ENCODE data around the gene ATXN7L2.
A peak's percentile ranks its signal among the peaks of the same experiment; 100 is the strongest.
"Not testable (repeated sequence)": the region's sequence is repeated elsewhere in the genome, so short reads cannot be mapped to it uniquely, and the experiment has no call there.

The ATXN7L2 gene

DNA sequence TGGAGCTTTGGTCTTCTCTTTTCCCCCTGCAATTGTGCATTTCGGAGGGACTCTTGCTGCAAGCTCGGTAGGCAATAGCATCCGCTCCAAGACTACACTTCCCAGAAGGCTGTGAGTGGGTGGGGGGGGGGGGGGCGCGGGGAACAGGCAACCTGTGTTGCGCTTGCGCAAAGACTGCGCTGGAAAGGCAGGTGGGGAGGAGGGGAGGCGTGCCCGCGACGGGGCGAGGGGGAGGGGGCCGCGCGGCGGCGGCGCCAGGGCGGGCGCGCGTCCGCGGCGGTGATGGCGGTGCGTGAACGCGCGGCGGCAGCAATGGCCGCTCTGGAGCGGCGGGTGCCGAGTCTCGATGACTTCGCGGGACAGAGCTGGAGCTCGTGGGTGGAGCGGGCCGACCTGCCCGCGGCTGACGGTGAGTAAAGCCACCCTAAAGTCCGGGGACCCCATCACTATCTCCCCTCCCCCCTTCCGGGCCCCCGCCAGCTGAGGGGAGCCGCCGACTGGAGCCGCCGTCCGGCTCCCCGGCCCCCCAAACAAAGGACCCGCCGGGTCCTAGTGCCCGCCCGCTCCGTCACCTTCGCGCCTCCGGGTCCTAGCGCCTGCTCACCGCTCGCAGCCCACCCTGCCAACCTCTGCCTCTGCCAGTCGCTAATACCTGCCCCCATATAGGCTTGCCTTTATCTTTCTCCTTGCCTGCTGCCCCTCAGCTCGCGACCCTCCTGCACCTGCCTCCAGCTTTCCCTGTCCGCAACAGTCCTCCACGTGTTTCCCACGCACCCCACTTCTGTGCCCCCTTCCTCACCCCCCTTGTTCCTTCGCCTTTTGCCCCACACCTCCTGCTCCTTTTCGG, at the start of gene ATXN7L2:
Gene ATXN7L2 (plus strand): TSS at position 234 of the 847 bp plus-strand sequence. CDS start 49 bp downstream, at position 283.
- DNase-seq (ENCODE audit: low read depth), result peak; percentile 82

- DNase-seq (ENCODE audit: low read depth), result no peak
These were observed 49.2 kb upstream of the ATXN7L2 start for GRCh38 chr1:109434484-109434883.

DNA sequence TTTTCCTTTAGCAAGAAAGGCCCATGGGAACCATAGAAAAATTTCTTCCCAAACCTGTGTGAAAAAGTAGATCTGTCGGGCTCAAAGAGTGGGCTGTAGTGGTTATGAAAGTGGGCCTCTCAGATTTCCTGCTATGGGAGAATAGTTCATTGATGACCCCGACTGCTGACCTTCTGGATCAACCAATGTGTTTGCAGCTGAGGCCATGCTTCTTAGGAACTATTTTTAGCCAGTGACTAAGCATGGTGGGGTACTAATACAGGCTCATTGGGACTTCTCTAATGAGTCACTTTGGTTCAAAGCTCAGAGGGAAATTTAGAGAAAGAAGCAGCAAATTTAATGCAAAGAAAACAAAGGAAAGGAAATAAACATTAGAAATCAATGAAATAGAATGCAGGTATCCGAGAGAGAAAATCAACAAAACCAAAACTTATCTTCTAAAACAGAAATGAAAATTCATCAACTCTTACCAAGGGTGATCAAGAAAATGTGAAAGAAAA, 44.9 kb upstream of the ATXN7L2 start:
- peak; percentile 80 for DNase-seq (ENCODE audit: low read depth)

DNA sequence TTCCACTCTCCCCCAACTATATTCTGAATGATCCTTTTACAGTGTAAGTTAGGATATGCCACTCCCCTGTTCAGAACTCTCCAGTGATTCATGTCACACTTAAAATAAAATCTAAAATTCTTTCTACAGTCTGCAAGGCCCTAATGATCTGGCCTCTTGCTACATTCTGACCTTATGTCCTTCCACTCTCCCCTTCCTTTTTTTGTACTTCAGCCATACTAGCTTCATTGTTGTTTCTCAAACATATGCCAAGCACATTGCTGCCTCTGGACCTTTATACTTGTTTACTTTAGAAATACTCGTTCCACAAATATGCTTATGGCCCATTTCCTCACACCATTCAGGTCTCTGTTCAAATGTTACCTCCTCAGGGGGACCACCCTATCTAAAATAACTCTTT, 42.6 kb upstream of the ATXN7L2 start:
- peak; percentile 1 for DNase-seq (ENCODE audit: low read depth)

DNA sequence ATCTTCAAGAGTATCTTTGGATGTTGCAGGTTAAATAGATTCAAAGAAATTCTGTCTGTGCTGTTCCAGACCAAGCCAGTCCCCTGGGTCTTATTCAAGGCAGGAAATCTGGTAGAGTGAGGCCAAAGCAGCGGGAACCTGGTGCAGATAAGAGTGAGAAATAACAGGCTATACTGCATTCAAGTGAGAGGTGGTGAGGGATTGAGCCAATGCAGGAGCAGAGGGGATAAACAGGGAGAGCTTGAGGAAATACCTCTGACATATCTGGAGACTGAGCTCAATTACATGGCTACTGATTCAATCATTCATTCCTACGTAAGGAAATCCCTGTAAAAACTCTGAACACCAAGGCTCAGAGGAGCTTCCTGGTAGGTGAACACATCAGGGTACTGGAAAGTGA, 40.2 kb upstream of the ATXN7L2 start:
- DNase-seq (ENCODE audit: low read depth), result no peak

GRCh38 chr1:109444346-109444745, 39.4 kb upstream of the ATXN7L2 start:
- peak; percentile 5 for DNase-seq (ENCODE audit: low read depth)

GRCh38 chr1:109445949-109446695, 37.6 kb upstream of the ATXN7L2 start:
- peak; percentile 8 for DNase-seq (ENCODE audit: low read depth)

DNA sequence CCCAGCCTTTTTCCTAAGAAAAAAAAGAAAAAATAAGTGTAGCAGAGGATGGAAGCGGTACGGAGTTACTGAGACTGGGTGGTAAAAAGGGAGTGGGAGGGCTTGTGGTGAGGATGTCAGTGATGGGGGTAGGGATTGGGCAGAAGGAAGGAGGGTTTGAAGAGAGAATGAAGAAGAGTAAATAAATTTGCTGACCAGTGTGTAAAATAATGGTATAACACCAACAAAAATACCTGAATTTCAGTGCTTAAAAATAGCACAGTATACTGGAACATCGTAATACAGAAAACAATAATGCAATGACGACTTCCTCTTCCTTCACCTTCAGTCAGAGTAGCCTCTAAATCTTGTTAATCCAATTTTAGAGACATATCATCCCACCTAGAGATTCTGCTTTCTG, 36.2 kb upstream of the ATXN7L2 start:
- DNase-seq (ENCODE audit: low read depth), result no peak

DNA sequence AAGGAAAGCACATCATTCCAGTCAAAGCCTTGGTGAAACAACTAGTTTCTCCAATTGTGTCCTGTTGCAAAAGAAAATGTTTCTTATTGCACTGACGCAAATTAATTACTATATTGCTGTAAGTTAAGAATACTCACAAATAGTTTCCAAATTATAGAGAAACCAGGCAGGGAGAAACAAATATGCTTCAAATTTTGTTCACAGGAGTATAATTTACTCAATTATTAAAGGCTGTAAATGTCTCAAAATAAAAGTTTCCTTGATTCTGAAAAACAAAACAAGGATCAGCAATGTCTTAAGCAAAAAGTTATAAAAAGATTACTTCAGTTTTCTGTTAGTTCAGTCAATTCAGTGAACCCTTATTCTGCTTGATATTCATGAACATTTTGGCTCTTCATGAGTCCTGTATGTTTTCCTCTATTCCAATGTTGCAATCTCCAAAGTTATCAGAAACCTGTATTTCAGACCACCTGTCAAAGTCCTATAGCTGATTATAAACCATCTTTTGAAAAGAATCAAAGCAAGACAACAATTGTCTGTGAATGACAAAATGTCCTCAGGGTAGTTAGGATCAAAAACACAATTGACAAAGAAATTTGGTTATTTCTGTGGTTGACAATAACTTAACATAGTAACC, 29.1 kb upstream of the ATXN7L2 start:
- DNase-seq (ENCODE audit: low read depth), result peak; percentile 20

DNA sequence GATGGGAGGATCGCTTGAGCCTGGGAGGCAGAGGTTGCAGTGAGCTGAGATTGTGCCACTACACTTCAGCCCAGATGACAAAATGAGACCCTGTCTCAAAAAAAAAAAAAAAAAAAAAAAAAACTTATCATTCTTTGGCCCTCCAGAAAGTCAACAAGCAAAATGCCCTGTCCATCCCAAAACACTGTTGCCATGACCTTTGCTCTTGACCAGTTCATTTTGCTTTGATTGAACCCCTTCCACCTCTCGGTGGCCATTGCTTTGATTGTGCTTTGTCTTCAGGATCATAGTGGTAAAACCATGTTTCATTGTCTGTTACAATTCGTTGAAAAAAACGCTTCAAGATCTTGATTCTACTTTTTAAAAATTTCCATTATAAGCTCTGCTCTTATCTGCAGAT, 25.9 kb upstream of the ATXN7L2 start:
- DNase-seq (ENCODE audit: low read depth), result no peak

- DNase-seq (ENCODE audit: low read depth), result no peak
These were observed 17.6 kb upstream of the ATXN7L2 start for GRCh38 chr1:109466125-109466451.

GRCh38 chr1:109466452-109467300, 17.0 kb upstream of the ATXN7L2 start, which contains the start of gene SYPL2:
SYPL2 (plus strand) TSS chr1:109466546; CDS start chr1:109466844, 298 bp downstream.
- no peak for DNase-seq (ENCODE audit: low read depth)

DNA sequence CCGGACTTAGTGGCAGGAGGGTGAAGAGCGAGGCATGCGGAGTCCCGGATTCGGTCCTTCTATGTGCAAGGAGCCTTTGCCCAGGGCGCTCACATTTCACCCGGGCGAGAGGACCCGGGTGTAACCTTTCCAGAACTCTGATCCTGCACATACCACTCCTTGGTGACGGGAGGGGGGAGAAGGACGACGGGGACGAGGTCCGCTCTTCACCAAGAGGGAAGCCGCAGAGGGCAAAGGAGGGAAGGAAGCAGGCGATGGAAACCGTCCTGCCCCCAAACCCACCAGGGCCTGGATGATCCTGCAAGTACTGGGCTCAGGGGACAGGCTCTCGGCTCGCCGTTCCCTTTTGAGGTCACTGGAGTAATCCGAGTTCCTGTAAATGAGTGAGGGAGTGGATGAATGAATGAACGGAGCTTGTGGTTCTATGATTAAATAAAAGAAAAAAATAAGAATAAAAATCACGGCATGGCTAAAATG, 16.4 kb upstream of the ATXN7L2 start:
- no peak for DNase-seq (ENCODE audit: low read depth)

DNA sequence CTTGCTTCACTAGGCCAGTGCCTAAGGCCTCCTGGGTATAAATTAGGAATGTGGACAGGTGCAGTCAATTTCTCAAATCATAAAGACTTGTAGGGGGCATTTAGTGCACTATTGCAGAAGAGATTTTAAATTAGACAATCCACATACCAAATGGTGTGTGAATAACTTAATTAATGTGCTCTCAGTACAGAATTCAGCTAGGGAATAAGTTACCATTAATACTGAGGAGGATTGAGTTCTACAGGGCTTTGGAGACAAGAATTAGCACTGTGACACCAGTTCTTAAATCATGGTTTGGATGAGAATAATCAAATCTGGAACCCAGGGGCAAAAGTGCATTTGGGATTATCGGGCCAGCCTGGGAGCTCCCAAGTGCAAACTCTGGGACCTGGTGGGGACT, 15.6 kb upstream of the ATXN7L2 start:
- DNase-seq (ENCODE audit: low read depth), result no peak

DNA sequence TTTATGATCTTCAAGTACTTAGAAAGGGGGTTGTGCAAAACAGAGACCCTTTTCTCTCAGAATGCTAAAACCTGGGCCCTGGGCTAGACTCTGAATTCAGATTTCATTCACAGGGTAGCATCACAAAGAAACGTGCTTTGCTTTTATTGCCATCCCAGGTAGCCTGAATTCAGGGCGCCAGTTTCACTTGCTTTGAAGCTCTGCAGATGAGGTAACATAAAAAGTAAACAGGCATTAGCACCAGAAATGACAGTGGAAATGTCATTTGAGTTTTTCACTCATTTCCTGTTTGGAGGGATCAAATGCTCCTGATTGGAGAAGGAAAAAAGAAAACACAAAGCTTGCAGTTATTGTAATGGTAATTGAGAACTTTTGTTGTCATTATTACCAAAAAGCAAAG, 14.8 kb upstream of the ATXN7L2 start:
- no peak for DNase-seq (ENCODE audit: low read depth)

GRCh38 chr1:109470245-109470644, 13.5 kb upstream of the ATXN7L2 start:
- DNase-seq (ENCODE audit: low read depth), result no peak

DNA sequence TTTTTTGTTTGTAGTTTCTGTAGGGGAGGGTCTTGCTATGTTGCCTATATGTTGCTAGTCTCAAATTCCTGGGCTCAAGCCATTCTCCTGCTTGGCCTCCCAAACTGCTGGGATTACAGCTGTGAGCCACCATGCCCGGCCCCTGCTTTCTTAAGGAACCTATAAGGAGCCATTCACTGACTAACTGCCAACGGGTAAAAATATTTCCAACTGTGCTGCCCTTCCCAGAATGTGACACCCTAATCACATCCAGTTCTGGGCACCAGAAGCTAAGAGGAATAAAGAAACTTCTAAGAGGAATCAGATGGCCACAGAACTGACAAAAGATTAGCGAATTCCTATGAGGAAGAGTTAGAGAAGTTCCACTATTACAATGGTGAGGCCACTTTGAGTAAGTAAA, 10.9 kb upstream of the ATXN7L2 start:
- DNase-seq (ENCODE audit: low read depth), result no peak

- DNase-seq (ENCODE audit: low read depth), result not testable (repeated sequence)
These were observed 10.2 kb upstream of the ATXN7L2 start for GRCh38 chr1:109473284-109474057.

GRCh38 chr1:109474697-109475096, 9.0 kb upstream of the ATXN7L2 start:
- DNase-seq (ENCODE audit: low read depth), result no peak

GRCh38 chr1:109475261-109475660, 8.4 kb upstream of the ATXN7L2 start:
- no peak for DNase-seq (ENCODE audit: low read depth)

DNA sequence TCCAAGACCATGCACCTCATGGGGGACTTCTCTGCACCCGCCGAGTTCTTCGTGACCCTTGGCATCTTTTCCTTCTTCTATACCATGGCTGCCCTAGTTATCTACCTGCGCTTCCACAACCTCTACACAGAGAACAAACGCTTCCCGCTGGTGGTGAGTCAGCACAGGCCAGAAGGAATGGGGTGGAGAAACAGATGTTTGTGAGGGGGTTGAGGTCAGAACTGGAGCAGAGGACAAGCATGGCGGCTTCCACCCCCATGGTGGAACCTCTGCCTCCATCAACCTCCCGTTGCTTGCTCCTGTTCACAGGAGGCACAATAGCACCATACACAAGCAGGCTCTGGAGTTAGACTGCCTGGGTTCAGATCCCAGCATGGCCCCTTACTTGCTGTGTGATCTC, 6.9 kb upstream of the ATXN7L2 start:
- DNase-seq (ENCODE audit: low read depth), result no peak
